ENCODE measurements around the gene ECSCR. TPM values are rescaled to one million over a fixed set of nuclear protein-coding genes. Genes with fewer than 3 reads are reported as not detected.
A peak's percentile ranks its signal among the peaks of the same experiment; 100 is the strongest.

The ECSCR gene
- total RNA-seq, 1 donor from 2014 or later: 565 TPM

DNA sequence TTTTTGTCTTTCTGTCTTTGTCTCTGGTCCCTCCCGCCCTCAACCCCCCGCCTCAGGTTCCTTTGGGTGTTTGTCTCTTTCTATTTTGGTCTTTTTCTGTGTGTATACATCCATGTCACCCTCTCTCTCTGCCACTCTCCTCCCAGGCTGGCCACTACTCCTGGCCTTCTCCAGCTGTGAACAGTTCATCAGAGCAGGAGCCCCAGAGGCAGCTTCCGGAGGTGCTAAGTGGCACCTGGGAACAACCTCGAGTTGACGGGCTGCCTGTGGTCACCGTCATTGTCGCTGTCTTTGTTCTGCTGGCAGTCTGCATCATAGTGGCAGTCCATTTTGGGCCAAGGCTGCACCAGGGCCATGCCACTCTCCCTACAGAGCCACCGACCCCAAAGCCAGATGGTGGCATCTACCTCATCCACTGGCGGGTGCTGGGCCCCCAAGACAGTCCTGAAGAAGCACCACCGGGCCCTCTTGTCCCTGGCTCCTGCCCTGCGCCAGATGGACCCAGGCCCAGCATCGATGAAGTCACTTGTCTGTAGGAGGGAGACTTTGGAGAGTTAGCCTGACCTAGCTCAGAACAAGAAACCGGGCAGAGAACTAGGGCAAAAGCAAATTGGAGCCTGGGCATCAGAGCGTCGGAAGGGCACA, 10.0 kb upstream of the ECSCR start:
- DNase-seq (ENCODE audit: low spot score): no peak

DNA sequence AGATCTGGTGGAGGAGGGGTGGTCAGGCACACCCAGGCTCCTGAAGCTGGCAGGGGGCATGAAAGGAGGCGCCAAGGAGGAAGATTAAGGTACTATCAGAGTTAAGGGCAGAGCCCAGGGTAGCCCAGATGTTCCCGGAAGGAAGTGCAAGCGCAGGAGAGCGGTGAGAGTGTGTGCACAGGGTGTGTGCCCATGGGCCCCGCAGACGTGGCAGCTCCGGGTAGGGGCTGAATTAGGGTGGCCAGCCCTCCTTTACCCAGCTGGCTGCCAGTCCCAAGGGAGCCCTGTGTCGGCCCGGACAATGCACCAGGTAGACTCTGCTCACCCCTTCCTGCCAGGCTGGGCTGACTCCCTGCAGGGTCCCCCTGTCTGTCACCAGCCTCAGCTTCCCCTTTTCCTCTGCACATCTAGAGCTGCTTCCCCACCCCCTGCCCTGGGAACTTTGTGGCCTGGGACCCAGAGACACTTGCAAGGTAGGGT, 8.3 kb upstream of the ECSCR start, which contains the start of gene SMIM33:
TSS of gene SMIM33 (plus strand) at position 184 of the 480 bp plus-strand sequence. CDS start at position 302, 118 bp downstream.
- Mint-ChIP-seq H3K9me3 (ENCODE audit: unreplicated experiment) (no peaks in the 10 kb centered on the region), H3K27me3 (ENCODE audit: unreplicated experiment) (peaks cover 17% of the 10 kb centered on the region), H3K36me3 (ENCODE audit: low read depth, unreplicated experiment) (peaks cover 4% of the 10 kb centered on the region), H3K4me3 (ENCODE audit: unreplicated experiment) (no peak within 1 kb of the TSS), H3K27ac (ENCODE audit: unreplicated experiment) (no peak within 1 kb of the TSS), H3K4me1 (ENCODE audit: unreplicated experiment) (peaks cover 46% of the 10 kb centered on the region)
- TF ChIP-seq CTCF (IDR thresholded peaks at IDR 0.05; ENCODE audit: unreplicated experiment): no peak
- no peak for DNase-seq (ENCODE audit: low spot score)

More for the DNA sequence above, 10.0 kb upstream of the ECSCR start:
- no peak for TF ChIP-seq CTCF (IDR thresholded peaks at IDR 0.05; ENCODE audit: unreplicated experiment)
- peaks cover 46% of the 10 kb centered on the region for H3K4me1 Mint-ChIP-seq (ENCODE audit: unreplicated experiment)
- peak overlapping the region; percentile 96 for H3K27ac Mint-ChIP-seq (ENCODE audit: unreplicated experiment)
- no peak overlapping the region for H3K4me3 Mint-ChIP-seq (ENCODE audit: unreplicated experiment)
- no peaks in the 10 kb centered on the region for H3K9me3 Mint-ChIP-seq (ENCODE audit: unreplicated experiment)
- H3K36me3 Mint-ChIP-seq (ENCODE audit: low read depth, unreplicated experiment): peaks cover 4% of the 10 kb centered on the region
- H3K27me3 Mint-ChIP-seq (ENCODE audit: unreplicated experiment): peaks cover 17% of the 10 kb centered on the region

DNA sequence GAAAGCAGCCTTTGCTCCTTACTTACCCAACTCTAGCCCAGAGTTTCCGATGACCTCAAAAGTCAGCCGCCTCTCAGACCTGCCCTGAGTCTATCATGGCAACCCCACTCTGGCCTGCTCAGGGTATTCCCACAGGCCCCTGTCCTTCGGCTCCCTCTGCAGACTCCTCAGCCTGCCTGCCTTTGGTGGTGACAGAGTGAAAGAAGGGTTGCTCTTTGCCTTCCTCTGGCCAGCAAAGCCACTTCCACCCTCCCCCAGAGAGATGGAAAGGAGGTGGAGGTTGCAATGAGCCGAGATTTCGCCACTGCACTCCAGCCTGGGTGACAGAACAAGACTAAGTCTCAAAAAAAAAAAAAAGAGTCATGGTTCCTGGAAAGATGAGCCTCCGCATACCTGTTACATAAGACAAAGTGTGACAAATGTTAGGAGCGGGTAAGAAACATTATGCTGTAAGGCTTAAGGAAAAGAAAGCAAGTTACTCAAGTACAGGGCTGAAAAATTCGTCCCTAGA, 5.9 kb upstream of the ECSCR start:
- Mint-ChIP-seq H3K27ac (ENCODE audit: unreplicated experiment) (peak overlapping the region; percentile 30), H3K27me3 (ENCODE audit: unreplicated experiment) (peaks cover 13% of the 10 kb centered on the region), H3K9me3 (ENCODE audit: unreplicated experiment) (no peaks in the 10 kb centered on the region), H3K36me3 (ENCODE audit: low read depth, unreplicated experiment) (peaks cover 4% of the 10 kb centered on the region), H3K4me3 (ENCODE audit: unreplicated experiment) (no peak overlapping the region), H3K4me1 (ENCODE audit: unreplicated experiment) (peaks cover 33% of the 10 kb centered on the region)
- no peak for DNase-seq (ENCODE audit: low spot score)
- no peak for TF ChIP-seq CTCF (IDR thresholded peaks at IDR 0.05; ENCODE audit: unreplicated experiment)

GRCh38 chr5:139461698-139462097, 845 bp downstream of the ECSCR start:
- TF ChIP-seq CTCF (IDR thresholded peaks at IDR 0.05; ENCODE audit: unreplicated experiment): no peak
- Mint-ChIP-seq H3K4me3 (ENCODE audit: unreplicated experiment) (peak overlapping the region; percentile 94), H3K27me3 (ENCODE audit: unreplicated experiment) (peaks cover 12% of the 10 kb centered on the region), H3K36me3 (ENCODE audit: low read depth, unreplicated experiment) (peaks cover 17% of the 10 kb centered on the region), H3K4me1 (ENCODE audit: unreplicated experiment) (peaks cover 40% of the 10 kb centered on the region), H3K9me3 (ENCODE audit: unreplicated experiment) (no peaks in the 10 kb centered on the region), H3K27ac (ENCODE audit: unreplicated experiment) (peak overlapping the region; percentile 98)
- no peak for DNase-seq (ENCODE audit: low spot score)

DNA sequence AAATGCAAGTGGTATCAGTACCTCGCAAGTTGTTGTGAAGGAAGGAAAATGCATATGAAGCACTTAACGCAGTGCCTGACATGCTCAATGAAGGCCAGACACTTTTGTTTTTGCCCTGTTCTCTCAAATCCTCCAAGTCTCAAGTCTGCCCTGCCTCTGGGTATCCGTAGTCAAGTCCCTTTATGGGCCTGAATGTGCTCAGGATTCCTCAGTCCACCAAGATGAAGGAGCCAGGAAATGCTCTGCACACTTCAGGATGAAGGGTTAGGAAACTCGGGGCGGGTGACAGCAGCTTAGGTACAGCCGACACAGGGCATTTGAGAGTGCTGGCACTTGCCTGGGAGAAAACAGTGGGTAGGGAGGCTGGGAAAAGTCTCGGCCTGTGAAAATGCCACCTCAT, 1.4 kb downstream of the ECSCR start:
- H3K27me3 Mint-ChIP-seq (ENCODE audit: unreplicated experiment): peaks cover 12% of the 10 kb centered on the region
- TF ChIP-seq CTCF (IDR thresholded peaks at IDR 0.05; ENCODE audit: unreplicated experiment): no peak
- peaks cover 45% of the 10 kb centered on the region for H3K4me1 Mint-ChIP-seq (ENCODE audit: unreplicated experiment)
- peaks cover 22% of the 10 kb centered on the region for H3K36me3 Mint-ChIP-seq (ENCODE audit: low read depth, unreplicated experiment)
- H3K9me3 Mint-ChIP-seq (ENCODE audit: unreplicated experiment): no peaks in the 10 kb centered on the region
- H3K27ac Mint-ChIP-seq (ENCODE audit: unreplicated experiment): peak overlapping the region; percentile 98
- DNase-seq (ENCODE audit: low spot score): no peak
- peak overlapping the region; percentile 94 for H3K4me3 Mint-ChIP-seq (ENCODE audit: unreplicated experiment)

Data from endothelial cell (in vitro differentiated cells).